NCI-H2227 treated with DMSO at 0.1 percent for 48 hours (cell line): ENCODE results near the gene BSDC1.

ENCODE experiments used
- DNase-seq: peaks from one replicate; lab custom pipeline; 2025; lab: John Stamatoyannopoulos, UW

BSDC1 gene

DNA sequence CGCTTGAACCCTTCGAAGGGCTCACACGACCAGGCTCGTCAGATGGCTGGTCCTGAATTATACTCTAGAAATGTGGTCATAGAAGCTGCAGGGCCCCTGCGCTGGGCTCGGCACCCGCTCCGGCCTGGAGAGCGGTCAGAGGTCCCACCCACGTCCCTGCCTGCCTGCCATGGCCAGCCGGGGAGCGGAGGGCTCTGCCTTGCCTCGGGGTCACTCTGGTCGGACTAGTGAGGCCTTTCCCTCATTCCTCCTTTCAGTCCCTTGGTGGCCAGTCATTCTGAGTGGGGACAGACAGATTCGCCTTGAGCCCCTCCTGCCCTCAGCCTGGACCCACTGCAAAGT, 57.7 kb downstream of the BSDC1 start:
- no peak for DNase-seq

DNA sequence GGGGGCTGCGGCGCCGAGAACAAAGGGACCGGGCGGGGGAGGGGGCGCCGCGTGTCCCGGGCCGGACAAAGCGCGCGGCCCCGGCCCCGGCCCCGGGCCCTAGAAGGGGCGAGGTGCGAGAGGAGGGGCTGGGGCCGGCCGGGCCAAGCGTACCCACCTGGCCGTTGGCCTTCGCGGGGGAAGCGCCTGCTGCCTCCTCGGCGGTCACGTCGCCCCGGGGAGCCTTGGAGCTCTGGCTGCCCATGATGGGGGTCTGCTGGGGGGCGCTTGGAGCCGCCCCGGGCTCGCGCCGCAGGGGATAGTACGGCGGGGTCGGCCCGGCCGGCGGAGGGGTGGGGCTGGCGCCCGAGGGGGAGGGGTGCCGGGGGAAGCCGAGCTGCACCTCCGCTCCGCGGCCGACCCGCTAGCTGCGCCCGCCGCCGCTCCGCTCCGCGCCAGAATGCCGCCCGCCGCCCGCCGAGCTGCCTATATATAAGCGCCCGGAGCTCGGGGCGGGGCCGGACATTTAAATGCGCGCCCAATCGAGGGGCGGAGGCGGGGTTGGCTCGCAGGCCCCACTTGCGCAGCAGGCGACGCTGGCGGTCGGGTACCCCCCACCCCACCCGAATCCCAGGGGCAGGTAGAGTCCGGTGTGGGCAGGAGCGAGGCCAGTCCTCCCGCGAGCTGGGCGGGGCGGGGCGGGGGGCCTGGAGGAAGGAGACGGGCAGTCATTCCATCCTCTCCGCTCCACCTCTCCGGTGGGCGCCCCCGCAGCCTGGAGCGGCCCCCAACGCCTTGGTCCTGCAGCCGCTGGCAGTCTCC, 58.3 kb downstream of the BSDC1 start, which contains the start of gene MARCKSL1:
MARCKSL1 (minus strand) TSS at position 444 of the 801 bp plus-strand sequence; CDS start at position 244, 200 bp downstream.
- DNase-seq, result peak; percentile 78

DNA sequence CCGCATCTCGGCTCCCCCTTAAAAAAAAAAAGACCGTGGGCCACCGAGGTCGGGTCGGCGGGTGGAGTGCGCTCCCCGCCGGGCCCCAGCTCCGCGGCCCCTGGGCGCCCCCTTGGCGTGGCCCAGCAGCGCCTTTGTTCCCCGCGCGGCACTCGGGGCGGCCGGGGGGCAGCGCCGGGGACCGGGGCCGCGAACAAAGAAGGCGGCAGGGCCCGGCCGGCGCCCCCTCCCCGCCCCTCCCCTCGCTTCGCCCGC, 58.8 kb downstream of the BSDC1 start:
- DNase-seq, result no peak

DNA sequence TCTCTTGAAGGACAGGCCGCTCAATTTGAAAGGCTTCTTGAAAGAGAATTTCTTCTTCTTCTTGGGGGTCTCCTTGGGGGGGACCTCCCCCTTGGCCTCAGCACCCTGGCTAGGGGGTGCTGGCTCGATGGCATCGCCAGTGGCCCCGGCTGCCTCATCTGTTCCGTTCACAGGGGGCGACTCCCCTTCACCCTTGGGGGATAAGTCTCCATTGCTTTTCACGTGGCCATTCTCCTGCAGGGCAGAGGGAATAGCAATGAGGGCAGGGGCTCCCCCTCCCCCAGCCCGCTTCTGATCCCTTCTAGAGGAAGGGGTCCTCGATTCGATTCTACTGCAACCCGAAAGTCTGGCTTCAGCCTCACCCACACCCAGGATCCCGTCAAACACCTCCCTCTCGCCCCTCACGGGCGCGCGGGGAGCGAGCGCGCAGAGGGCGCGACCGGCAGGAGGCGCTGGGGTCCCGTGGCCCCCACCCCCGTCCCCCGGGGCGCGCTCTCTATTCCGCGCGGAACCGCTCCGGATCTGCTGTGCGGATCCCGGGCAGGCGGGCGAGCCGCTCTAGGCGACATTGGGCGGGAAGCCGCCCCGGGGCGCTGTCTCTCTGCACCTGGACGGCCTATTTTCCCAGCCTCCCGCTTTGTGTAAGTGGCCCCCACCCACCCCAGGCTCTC, 59.2 kb downstream of the BSDC1 start:
- DNase-seq, result no peak

DNA sequence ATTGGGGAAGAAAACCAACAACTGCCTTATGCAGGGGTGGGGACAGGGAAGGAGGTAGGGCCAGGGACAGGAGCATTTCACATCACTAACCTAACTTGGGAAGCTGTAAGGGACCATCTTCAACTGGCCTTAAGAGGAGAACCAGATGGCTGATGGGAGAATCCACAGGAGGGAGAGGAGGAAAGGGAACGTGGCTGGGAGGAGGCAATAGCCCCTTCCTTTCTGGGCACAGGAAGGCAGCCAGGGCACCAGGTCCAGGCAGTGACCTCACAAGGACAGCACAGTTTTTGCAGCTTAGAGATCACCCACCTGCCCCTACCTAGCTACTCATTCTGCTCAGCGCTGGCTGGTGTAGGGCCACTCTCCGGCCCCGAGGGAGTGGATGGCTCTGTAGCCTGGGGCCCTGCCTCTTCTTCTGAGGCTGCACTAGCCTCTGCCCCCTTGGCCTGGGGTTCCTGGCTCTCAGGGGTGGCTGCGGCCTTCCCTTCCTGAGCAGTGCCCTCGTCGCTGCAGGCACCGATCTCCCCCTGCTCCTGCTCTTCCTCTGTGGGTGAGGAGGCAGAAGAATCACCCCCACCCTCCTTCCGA, 59.9 kb downstream of the BSDC1 start:
- DNase-seq, result no peak

DNA sequence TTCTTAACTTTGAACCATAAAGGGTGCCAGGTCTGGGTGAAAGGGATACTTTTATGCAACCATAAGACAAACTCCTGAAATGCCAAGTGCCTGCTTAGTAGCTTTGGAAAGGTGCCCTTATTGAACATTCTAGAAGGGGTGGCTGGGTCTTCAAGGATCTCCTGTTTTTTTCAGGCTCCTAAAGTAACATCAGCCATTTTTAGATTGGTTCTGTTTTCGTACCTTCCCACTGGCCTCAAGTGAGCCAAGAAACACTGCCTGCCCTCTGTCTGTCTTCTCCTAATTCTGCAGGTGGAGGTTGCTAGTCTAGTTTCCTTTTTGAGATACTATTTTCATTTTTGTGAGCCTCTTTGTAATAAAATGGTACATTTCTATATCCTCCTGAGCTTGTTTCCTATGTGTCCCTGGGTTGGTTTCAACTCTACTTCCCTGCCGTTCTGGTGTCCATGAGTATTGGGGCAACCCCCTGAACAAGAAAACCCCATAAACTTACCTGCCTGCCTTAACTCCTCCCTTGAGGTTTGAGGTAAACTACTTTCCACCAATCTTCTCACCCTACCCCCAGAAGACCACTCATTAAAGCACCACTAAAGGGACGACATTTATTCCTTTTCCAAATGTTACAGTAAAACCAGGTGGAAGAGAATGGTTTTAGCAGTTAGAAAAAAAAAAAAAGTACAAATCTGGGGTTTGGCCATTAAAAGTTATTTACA, 60.8 kb downstream of the BSDC1 start:
- DNase-seq, result no peak

DNA sequence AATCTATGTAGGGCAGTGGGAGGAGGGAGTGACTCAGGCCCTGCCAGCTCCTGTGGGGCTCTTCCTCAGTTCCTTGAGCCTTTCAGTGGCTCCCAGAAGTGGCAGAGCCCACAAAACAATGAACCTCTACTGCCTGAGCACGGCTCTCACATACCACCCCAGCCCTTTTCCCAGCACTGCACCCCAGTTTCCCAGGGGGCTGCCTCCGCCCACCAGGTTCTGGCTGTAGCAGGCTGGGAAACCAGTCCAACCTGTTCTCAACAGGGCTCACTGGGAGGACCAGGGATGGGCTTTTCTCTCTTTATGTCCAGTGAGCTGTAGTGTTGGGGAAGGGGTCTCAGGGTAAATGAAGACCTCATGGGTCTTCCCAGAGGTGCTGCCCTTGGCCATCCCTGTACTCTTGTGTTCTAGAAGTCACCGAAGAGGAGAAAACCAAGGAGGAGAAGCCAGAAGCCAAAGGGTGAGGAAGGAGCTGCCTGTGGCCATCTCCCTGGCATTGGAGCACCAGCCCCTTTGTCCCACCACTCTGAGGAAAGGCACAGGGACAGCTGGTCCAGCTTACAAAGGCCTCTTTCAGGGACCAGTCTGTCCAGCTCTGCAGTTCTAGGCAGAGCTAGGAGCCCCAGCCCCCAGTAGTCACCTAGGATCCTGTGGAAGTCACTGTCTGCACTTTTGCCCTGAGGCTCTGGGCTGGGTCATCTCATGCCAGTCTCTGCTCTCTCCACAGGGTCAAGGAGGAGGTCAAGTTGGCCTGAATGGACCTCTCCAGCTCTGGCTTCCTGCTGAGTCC, 61.8 kb downstream of the BSDC1 start:
- no peak for DNase-seq

DNA sequence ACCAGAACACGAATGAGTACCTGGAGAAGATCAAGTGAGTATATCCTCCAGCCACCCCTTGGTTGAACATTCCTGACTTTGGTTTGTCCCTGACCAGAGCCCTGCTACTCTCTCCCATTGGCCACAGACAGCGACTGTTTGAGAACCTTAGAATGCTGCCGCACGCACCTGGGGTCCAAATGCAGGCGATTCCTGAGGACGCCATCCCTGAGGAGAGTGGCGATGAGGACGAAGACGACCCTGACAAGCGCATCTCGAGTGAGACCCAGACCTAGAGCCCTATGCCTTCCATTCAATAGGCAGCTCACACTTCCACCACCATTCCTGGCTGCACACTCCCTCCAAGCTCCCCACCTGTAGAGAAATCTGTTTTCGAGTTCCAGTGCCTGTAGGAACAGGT, 62.7 kb downstream of the BSDC1 start:
- no peak for DNase-seq

DNA sequence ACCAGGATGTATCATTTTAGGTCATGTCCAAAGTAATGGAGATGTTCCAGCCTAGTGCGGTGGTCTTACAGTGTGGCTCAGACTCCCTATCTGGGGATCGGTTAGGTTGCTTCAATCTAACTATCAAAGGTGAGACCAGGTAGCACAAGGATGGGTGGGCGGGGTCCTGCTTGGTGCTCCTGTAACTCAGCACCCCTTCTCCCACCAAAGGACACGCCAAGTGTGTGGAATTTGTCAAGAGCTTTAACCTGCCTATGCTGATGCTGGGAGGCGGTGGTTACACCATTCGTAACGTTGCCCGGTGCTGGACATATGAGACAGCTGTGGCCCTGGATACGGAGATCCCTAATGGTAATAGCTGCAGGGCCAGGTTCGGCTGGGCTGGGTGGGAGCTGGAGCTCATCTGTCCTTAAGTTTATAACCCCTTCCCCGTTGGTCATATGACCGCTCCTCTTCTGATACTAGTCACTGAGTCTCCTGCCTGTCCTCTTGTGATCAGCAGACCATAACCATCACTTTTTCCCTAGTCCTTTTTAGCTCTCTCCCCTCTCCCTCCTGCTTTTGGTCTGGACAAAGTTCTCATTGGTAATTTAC, 63.6 kb downstream of the BSDC1 start:
- DNase-seq, result no peak

DNA sequence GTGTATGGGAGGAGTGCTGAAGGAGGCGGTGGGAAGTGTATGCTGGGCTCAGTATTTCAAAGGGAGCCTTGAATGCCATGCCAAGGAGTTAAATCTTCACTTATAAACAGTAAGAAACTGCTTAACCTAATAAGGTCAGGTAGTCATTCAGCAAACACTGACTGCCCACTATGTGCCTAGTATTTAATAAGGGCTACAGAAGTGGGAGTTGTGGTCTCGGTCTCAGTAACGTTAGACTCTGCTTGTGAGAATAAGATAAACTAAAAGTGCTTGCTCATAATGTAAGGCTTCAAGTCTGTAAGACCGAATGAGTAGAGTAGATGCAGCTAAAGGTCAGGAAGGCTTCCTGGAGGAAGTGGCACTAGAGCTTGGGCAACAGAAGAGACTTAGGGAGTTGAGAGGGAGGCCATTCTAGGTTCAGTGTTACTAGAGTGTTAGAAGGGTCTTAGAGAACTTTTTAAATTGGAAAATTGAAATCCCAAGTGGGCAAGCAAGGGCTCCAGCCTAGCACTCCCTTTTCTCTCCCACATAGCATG, 64.2 kb downstream of the BSDC1 start:
- no peak for DNase-seq

DNA sequence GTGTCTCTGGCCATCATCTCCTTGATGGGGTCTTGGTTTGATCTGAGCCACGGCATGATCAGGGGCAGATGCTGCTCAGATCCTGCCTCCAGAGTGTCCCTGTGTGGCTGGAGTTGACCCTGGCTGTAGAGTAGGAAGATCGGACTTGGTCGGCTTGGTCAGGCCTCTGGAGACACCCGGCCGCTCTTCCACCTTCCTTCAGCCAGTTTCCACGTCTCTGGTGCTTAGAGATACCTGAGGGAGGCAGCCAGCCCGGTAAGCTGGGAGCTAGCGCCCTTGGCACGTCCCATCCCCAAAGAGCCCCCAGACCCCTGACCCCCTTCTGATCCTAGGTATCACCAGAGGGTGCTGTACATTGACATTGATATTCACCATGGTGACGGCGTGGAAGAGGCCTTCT, 67.0 kb downstream of the BSDC1 start:
- DNase-seq, result no peak

DNA sequence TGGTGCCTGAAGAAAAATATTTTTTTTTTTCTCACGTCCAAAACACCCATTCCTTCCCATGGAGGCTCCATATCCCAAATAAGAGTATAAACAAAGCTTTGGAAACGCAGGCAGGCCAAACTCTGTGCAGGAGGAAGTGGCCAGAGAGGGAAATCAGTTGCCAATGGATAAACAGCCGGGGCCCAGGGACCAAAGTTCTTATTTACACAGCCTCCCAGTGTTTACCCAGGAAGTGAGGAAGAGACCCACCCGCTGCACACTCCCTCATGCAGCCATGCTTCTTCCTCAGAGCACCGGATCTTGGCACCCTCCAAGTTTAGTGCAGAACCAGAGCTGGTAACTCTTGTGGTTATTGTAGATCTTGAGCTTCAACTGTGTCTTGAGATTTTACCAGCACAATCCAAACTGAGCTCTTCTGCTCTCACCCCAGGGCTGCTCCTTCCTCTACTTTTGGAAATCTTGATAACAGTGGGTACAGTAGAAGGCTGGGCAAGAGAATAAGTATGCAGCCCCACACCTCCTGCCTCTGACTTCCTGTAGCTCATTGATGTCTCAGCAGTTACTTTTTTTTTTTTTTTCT, 72.4 kb downstream of the BSDC1 start:
- no peak for DNase-seq

DNA sequence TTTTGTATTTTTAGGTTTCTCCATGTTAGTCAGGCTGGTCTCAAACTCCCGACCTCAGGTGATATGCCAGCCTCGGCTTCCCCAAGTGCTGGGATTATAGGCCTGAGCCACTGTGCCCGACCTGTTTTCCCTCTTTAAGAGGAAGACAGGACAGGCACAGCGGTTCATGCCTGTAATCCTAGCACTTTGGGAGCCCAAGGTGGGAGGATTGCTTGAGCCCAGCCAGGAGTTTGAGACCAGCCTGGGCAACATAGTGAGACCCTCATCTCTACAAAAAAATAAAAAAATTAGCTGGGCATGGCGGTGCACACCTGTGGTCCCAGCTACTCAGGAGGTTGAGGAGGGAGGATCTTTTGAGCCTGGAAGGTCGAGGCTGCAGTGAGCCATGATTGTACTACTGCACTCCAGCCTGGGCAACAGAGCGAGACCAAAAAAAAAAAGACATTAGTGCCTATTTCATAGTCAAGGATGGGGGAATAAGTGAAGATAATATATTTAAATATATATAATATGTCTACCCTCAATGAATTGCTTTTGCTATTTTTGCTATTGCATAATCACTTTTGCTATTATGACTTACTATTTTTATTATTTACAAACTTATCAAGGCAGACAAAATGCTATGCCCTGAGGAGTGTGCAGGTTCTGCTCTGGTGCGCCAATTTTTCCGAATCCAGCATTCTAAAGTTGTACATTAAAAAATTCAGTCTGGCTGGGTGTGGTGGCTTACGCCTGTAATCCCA, 75.9 kb downstream of the BSDC1 start:
- DNase-seq, result no peak

DNA sequence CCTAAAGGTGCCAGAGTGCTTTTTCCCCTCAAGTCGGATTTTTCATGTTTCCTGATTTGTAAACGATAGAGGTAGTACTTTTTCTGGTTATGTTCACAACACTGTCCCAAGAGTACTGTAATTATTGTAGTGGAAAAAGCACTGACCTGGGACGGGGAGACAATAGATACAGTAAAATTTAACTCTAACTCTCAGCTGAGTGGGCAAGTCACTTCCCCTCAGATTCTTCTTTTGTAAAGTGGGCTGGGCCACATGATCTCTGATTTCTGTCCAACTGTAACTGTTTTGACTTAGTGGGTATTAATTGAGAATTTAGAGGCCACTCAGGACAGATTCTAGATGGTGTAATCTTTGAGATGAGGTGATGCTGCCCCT, 77.4 kb downstream of the BSDC1 start:
- no peak for DNase-seq
